Activated B cell treated with CpG ODN at 0.5 μM for 24 hours (primary cell): ENCODE data around the gene WFIKKN1. TPM values are rescaled to one million over a fixed set of nuclear protein-coding genes. Genes with fewer than 3 reads are reported as not detected.

Experiments used
- ATAC-seq: fragments of 200-7000 bp; cut with Tn5 transposase; one replicate; pipeline ENCODE4 v1.10.0; 2021; ENCODE audit warnings: low read depth, mild to moderate bottlenecking, moderate library complexity
- CTCF ChIA-PET: fragments of 350-600 bp; sonication (Branson Sonifier 250); formaldehyde crosslinking; loops from one replicate; lab custom pipeline; 2021; ENCODE audit warnings: antibody characterized with exemption; lab: Charles Lee
- POLR2A ChIA-PET: fragments of 350-600 bp; sonication (Branson Sonifier 250); formaldehyde crosslinking; loops from one replicate; lab custom pipeline; 2021; ENCODE audit warnings: antibody characterized with exemption; lab: Charles Lee
- DNase-seq: peaks from one replicate; pipeline ENCODE4 v3.0.0; 2022
- H3K27ac Mint-ChIP-seq: one replicate; pipeline ENCODE4 v1.8.0; 2020; ENCODE audit warnings: mixed read lengths
- H3K27me3 Mint-ChIP-seq: one replicate; pipeline ENCODE4 v1.8.0; 2021; ENCODE audit warnings: mixed read lengths
- H3K36me3 Mint-ChIP-seq: one replicate; pipeline ENCODE4 v1.8.0; 2021; ENCODE audit warnings: low read depth, mixed read lengths
- H3K4me1 Mint-ChIP-seq: one replicate; pipeline ENCODE4 v1.8.0; 2021; ENCODE audit warnings: mixed read lengths
- H3K4me3 Mint-ChIP-seq: one replicate; pipeline ENCODE4 v1.8.0; 2020; ENCODE audit warnings: mild to moderate bottlenecking, mixed read lengths
- H3K9me3 Mint-ChIP-seq: one replicate; pipeline ENCODE4 v1.8.0; 2020; ENCODE audit warnings: mixed read lengths
- intact Hi-C: fragments of 100-400 bp; cut with micrococcal nuclease; formaldehyde crosslinking; loops from one replicate; pipeline ENCODE4 v1.15.1; 2024
- total RNA-seq: library from RNA; stranded (reverse); gene quantifications from 2 replicates; pipeline ENCODE4 v1.2.3, GENCODE V29; 2022
- TF ChIP-seq, protein P1 (sequence below): fragments of 200-600 bp; IDR thresholded peaks from one replicate; pipeline ENCODE4 v1.8.0; 2022; ENCODE audit warnings: antibody characterized with exemption, mild to moderate bottlenecking

Gene WFIKKN1
- total RNA-seq, 1 donor from 2014 or later, result 0.47 TPM

DNA sequence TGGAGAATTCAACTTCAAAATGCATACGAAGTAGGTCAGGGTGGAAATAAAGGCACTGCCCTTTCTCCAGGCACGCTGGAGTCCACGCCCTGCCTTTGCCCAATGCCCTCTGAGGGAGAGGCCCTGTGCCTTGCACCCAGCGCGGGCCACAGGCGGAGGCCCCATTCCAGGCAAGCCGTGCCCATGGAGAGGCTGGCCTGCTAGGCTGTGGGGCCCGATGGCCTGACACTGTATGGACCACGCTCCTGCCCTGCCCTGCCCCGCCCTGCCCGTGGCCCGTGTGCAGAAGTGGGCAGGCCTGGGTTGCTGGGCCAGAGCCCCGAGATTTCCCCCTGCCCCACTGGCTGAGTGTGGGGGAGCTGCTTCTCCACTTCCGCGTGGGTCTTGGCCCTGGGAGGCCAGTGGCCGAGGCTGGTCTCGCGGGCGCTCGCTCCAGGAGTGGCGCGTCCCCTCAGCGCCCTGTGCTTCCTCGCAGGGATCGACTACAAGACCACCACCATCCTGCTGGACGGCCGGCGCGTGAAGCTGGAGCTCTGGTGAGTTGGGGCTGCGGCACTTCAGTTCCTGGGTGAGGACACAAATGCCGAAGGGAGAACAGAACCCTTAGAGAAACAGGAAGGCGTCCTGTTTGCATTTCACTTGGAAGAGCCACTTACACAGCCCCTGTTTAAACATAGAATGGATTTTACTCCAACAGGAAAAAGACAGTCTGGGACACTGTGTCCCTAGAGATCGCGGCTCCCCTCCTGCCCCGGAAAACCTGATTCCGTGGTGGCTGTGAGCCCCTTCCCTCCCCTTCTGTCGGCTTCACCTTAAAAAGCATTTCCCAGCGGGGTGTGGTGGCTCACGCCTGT is 13.8 kb upstream of the WFIKKN1 start:
- intact Hi-C loops, result no loop called here
- no peak for DNase-seq
- no peaks in the 10 kb centered on the region for H3K27me3 Mint-ChIP-seq
- TF ChIP-seq, protein P1, sequence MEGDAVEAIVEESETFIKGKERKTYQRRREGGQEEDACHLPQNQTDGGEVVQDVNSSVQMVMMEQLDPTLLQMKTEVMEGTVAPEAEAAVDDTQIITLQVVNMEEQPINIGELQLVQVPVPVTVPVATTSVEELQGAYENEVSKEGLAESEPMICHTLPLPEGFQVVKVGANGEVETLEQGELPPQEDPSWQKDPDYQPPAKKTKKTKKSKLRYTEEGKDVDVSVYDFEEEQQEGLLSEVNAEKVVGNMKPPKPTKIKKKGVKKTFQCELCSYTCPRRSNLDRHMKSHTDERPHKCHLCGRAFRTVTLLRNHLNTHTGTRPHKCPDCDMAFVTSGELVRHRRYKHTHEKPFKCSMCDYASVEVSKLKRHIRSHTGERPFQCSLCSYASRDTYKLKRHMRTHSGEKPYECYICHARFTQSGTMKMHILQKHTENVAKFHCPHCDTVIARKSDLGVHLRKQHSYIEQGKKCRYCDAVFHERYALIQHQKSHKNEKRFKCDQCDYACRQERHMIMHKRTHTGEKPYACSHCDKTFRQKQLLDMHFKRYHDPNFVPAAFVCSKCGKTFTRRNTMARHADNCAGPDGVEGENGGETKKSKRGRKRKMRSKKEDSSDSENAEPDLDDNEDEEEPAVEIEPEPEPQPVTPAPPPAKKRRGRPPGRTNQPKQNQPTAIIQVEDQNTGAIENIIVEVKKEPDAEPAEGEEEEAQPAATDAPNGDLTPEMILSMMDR, result no peak
- H3K27ac Mint-ChIP-seq, result no peak overlapping the region
- peaks cover 8% of the 10 kb centered on the region for H3K4me1 Mint-ChIP-seq
- H3K9me3 Mint-ChIP-seq, result no peaks in the 10 kb centered on the region
- CTCF ChIA-PET, result no interaction called here
- H3K36me3 Mint-ChIP-seq, result peaks cover 8% of the 10 kb centered on the region
- H3K4me3 Mint-ChIP-seq, result no peak overlapping the region
- POLR2A ChIA-PET, result no interaction called here
- ATAC-seq, result no peak

DNA sequence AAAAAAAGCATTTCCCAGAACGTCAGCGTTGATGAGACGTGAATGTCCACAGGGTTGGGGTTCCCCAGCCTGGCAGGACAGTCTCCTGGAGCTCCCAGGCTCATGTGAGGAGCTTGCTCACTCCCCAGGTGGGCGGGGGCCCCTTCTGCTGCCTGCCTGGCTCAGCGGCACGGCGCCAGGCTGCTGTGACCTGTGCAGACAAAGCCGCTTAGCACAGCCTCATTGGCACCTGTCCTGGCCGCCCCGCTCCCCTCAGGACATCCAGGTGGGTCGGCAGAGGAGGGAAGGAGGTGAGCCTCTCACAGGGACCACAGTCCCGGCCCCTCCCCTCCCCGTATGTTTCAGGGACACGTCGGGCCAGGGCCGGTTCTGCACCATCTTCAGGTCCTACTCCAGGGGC is 12.9 kb upstream of the WFIKKN1 start:
- no peaks in the 10 kb centered on the region for H3K27me3 Mint-ChIP-seq
- no peak overlapping the region for H3K27ac Mint-ChIP-seq
- TF ChIP-seq, protein P1, result no peak
- no peak for ATAC-seq
- H3K4me1 Mint-ChIP-seq, result peaks cover 8% of the 10 kb centered on the region
- ChIA-PET CTCF (no interaction called here), POLR2A (interaction anchor here (0.6 kb wide), 2 partner anchors 32 to 416 kb away, joined by 3 to 9 read pairs; partner anchors contain the start of gene WDR90)
- H3K9me3 Mint-ChIP-seq, result no peaks in the 10 kb centered on the region
- no peak overlapping the region for H3K4me3 Mint-ChIP-seq
- DNase-seq, result no peak
- peaks cover 8% of the 10 kb centered on the region for H3K36me3 Mint-ChIP-seq
- intact Hi-C loops, result no loop called here

DNA sequence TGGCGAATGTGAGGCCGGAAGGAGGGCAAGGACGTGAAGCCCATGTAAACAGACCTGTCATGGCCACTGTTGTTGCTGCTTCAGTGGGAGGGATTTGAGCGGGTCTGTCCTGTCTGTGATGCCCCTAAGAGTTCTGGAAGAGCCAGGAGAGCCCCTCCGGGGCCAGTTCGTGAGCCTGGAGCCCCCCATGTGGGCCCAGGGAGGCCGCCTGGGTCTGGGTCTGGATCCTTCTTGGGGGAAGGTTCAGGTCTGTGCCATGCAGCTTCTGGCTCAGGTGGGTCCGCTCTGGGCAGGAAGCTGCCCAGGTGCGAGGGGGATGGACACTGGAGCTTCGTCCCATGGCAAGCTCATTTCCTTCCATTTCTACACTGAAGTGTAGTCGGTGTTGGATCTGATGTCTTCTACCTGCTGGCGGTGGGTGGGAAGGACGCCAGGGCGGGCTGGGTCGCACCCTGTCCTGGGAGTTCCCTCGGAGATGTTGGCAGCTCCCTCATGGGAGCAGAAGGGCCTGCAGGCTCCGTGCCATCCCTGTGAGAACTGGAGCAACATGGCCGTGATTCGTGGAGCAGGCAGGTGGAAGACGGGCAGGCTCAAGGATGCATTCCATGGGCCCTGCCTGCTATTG is 11.2 kb upstream of the WFIKKN1 start:
- H3K4me1 Mint-ChIP-seq, result peaks cover 7% of the 10 kb centered on the region
- DNase-seq (no peak), ATAC-seq (no peak)
- TF ChIP-seq, protein P1, result no peak
- ChIA-PET CTCF (no interaction called here), POLR2A (no interaction called here)
- H3K27me3 Mint-ChIP-seq, result no peaks in the 10 kb centered on the region
- no peaks in the 10 kb centered on the region for H3K9me3 Mint-ChIP-seq
- intact Hi-C loops, result no loop called here
- no peak overlapping the region for H3K4me3 Mint-ChIP-seq
- H3K36me3 Mint-ChIP-seq, result peaks cover 7% of the 10 kb centered on the region
- no peak overlapping the region for H3K27ac Mint-ChIP-seq

DNA sequence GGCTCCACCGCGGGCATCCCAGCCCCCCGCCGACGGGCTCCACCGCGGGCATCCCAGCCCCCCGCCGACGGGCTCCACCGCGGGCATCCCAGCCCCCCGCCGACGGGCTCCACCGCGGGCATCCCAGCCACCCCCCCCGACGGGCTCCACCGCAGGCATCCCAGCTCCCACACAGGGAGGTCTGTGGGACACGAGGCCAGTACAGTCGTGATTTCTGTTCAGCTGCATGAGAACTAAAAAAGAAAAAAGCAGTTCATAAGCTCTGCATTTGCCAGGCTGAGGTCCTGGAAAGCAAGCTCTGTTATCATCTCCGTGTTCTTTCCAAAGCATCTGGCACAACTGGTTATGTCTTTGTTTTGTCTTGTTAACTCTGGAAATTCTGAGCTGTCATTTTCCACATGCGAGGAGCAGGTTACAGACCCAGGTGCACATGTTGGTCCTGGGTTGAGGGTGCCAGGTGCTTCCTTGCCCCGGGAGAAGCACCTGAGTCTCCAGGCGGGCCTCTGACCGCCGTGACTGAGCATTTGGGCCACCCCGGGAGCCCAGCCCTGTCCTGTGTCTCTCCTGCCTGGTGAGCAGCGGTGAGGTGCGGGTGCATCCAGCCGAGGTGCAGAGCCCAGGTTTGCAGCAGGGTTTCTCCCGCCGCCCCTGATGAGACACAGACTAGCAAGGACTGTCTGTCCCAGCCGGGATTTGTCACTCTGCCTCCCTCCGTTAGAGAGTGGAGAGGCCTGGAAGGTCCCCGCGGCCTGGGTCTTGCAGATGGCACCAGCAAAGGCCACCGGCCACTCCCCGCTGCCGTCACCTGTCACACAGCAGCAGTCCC is 9.9 kb upstream of the WFIKKN1 start:
- no peaks in the 10 kb centered on the region for H3K9me3 Mint-ChIP-seq
- H3K4me1 Mint-ChIP-seq, result no peaks in the 10 kb centered on the region
- POLR2A ChIA-PET, result no interaction called here
- DNase-seq, result no peak
- intact Hi-C loops, result no loop called here
- CTCF ChIA-PET, result no interaction called here
- no peak for ATAC-seq
- no peak overlapping the region for H3K27ac Mint-ChIP-seq
- TF ChIP-seq, protein P1, result no peak
- H3K27me3 Mint-ChIP-seq, result no peaks in the 10 kb centered on the region
- no peak overlapping the region for H3K4me3 Mint-ChIP-seq
- peaks cover 5% of the 10 kb centered on the region for H3K36me3 Mint-ChIP-seq
